ENCODE results near the gene ACRV1. TPM values are rescaled to one million over a fixed set of nuclear protein-coding genes. Genes with fewer than 3 reads are reported as not detected.

The ACRV1 gene, protein sequence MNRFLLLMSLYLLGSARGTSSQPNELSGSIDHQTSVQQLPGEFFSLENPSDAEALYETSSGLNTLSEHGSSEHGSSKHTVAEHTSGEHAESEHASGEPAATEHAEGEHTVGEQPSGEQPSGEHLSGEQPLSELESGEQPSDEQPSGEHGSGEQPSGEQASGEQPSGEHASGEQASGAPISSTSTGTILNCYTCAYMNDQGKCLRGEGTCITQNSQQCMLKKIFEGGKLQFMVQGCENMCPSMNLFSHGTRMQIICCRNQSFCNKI
- total RNA-seq: not detected in 2 replicates

DNA sequence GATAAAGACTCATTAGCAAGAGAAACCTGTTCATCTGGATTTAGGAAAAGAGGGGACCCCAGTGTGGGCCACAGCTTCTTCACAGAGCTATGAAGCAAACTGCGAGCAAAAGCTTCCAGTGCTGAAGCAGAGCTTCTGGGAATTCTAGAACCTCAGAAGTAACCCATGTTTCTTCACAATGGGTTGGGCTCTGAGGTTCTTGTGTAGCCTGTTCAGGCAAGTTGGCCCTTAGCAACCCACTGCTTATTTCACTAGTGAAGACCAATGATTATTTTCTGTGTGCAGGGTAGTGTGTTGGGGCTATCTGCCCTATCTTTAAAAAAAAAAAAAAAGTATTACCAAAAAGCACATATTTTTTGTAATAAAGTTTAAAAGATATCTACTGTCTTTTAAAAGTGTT, at the start of gene ACRV1:
Gene ACRV1, minus strand, starts transcription at position 101 of the 400 bp plus-strand sequence. Its CDS starts 67 bp downstream, at position 34.

DNA sequence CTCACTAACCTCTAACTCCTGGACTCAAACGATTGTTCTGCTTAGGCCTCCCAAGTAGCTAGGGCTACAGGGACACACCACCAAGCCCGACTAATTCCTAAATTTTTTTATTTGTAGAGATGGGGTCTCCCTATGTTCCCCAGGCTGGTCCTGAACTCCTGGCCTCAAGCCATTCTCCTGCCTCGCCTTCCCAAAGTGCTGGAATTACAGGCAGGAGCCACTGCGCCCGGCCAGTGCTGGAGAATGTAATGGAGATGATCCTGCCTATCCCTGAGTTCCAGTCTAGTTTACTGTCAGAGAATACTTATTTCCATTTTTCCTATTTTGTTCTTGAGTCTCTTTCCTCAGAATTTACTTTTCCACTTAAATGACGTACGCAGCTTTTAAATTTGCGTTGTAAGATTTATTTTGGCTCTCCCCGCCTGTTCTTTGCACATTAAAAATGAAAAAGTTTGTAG, 55.9 kb downstream of the ACRV1 start, which contains the start of gene CHEK1:
Gene CHEK1, plus strand, starts transcription at position 408 of the 458 bp plus-strand sequence. CDS start 1,606 bp downstream, outside the sequence.

Other genes with a start within 250 kb of the ACRV1 start
- 16.0 and 23.6 TPM in 2 replicates for gene FEZ1, start 184.6 kb downstream of the ACRV1 start, total RNA-seq
- gene EI24, start 111.4 kb downstream of the ACRV1 start, total RNA-seq: 84.9 and 131 TPM in 2 replicates
- gene STT3A, start 88.0 kb downstream of the ACRV1 start, total RNA-seq: 127 and 143 TPM in 2 replicates
- gene CHEK1, start 55.7 kb downstream of the ACRV1 start, total RNA-seq: 11.4 and 35.7 TPM in 2 replicates
- gene PATE1, start 65.4 kb upstream of the ACRV1 start, total RNA-seq: not detected in 2 replicates
- not detected in 2 replicates for gene PATE2, start 98.0 kb upstream of the ACRV1 start, total RNA-seq
- gene PATE3, start 107.3 kb upstream of the ACRV1 start, total RNA-seq: not detected in 2 replicates
- gene PATE4, start 152.5 kb upstream of the ACRV1 start, total RNA-seq: not detected in 2 replicates
- gene HYLS1, start 206.8 kb upstream of the ACRV1 start, total RNA-seq: 6.8 and 16.0 TPM in 2 replicates
- gene PUS3, start 222.4 kb upstream of the ACRV1 start, total RNA-seq: 5.1 and 6.0 TPM in 2 replicates
- gene DDX25, start 223.7 kb upstream of the ACRV1 start, total RNA-seq: not detected in 2 replicates

All from mesangial cell (primary cell).